ENCODE results near the gene LRRTM4.

DNA sequence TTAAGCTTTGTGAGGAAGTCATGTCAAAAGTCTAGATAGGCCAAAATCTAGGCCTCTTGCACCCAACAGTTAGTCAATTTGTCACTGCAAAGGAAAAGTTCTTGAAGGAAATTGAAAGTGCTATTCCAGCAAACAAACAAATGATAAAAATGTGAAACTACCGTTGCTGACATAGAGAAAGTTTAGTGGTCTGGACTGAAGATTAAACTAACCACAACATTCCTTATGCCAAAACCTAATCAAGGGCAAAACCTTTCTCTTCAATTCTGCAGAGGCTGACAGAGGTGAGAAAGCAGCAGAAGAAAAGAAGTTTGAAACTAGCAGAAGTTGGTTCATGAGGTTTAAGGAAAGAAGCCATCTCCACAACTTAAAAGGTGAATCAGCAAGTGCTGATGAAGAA is 44.0 kb upstream of the LRRTM4 start:
- TF ChIP-seq, protein P1, sequence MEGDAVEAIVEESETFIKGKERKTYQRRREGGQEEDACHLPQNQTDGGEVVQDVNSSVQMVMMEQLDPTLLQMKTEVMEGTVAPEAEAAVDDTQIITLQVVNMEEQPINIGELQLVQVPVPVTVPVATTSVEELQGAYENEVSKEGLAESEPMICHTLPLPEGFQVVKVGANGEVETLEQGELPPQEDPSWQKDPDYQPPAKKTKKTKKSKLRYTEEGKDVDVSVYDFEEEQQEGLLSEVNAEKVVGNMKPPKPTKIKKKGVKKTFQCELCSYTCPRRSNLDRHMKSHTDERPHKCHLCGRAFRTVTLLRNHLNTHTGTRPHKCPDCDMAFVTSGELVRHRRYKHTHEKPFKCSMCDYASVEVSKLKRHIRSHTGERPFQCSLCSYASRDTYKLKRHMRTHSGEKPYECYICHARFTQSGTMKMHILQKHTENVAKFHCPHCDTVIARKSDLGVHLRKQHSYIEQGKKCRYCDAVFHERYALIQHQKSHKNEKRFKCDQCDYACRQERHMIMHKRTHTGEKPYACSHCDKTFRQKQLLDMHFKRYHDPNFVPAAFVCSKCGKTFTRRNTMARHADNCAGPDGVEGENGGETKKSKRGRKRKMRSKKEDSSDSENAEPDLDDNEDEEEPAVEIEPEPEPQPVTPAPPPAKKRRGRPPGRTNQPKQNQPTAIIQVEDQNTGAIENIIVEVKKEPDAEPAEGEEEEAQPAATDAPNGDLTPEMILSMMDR (IDR thresholded peaks at IDR 0.05; ENCODE audit: poor library complexity, severe bottlenecking), result no peak
- TF ChIP-seq POLR2AphosphoS5 (IDR thresholded peaks at IDR 0.05) (no peak), EP300 (conservative IDR thresholded peaks at IDR 0.05; ENCODE audit: poor library complexity, severe bottlenecking) (no peak), EZH2 (IDR thresholded peaks at IDR 0.05; ENCODE audit: borderline replicate concordance, insufficient read depth, low read length, poor library complexity, severe bottlenecking) (no peak), RAD21 (conservative IDR thresholded peaks at IDR 0.05) (no peak), SMC3 (conservative IDR thresholded peaks at IDR 0.05; ENCODE audit: poor library complexity) (no peak)
